K562 (cell line): ENCODE data around the gene LRTM1. TPM values are rescaled to one million over a fixed set of nuclear protein-coding genes. Genes with fewer than 3 reads are reported as not detected.

Source experiments
- MYBL2 ChIP-seq, 2 experiments: fragments of 450-650 bp in 1 of 2; sonication (generic) in 1 of 2; formaldehyde crosslinking in 1 of 2; IDR thresholded peaks; 2 replicates each; pipeline versions ENCODE4 v1.6.1 to v1.8.1; 2017 to 2022; ENCODE audit warnings: borderline replicate concordance in 1 of 2, inconsistent platforms in 1 of 2, low read depth in 1 of 2, mild to moderate bottlenecking in 1 of 2, missing genetic modification reagents in 1 of 2, moderate library complexity in 1 of 2
- PKNOX1 ChIP-seq: fragments of 450-650 bp; IDR thresholded peaks from 2 replicates; pipeline ENCODE4 v1.6.1; 2016
- TRIM28 ChIP-seq: fragments of 450-650 bp; IDR thresholded peaks from 2 replicates; pipeline ENCODE4 v1.6.1; 2017
- polyA plus RNA-seq, 8 experiments: library from polyadenylated mRNA; depleted of rRNA in 4 of 8; stranded (reverse) in 5 of 8; unstranded in 3 of 8; fragments of >200 nt; fragmentation: Nextera tagmentation in 2 of 8; fragmentation: Illumina TruSeq in 1 of 8; extraction: Ambion mirVana in 2 of 8; extraction: Trizol in 1 of 8; gene quantifications; 2 replicates each; pipeline versions ENCODE4 v1.2.1 to v1.2.3, GENCODE V29; 2011 to 2014; ENCODE audit warnings: inconsistent platforms in 1 of 8, missing spikeins in 1 of 8
- total RNA-seq, 7 experiments: library from RNA; depleted of rRNA in 6 of 7; stranded (reverse); fragments of >200 nt in 6 of 7; fragmentation: Illumina TruSeq in 2 of 7; extraction: Trizol in 2 of 7; gene quantifications; 2 replicates each; pipeline versions ENCODE4 v1.2.1 to v1.2.3, GENCODE V29; 2011 to 2021; ENCODE audit warnings: low replicate concordance in 1 of 7
- TF ChIP-seq, protein P1 (sequence below), 2 experiments: fragments of 450-650 bp; formaldehyde crosslinking in 1 of 2; IDR thresholded peaks; 2 replicates each; pipeline versions ENCODE4 v1.4.0 to v1.6.1; 2014 to 2020; ENCODE audit warnings: mild to moderate bottlenecking in 2 of 2, borderline replicate concordance in 1 of 2, low read depth in 1 of 2
- TF ChIP-seq, protein P2 (sequence below): sonication (generic); formaldehyde crosslinking; IDR thresholded peaks from 2 replicates; pipeline ENCODE4 v1.8.1; 2023; ENCODE audit warnings: missing genetic modification reagents, mild to moderate bottlenecking, borderline replicate concordance
- TF ChIP-seq, protein P3 (sequence below), 3 experiments: IDR thresholded peaks in 2 of 3; conservative IDR thresholded peaks in 1 of 3; 2 replicates each; pipeline ENCODE4 v1.5.1; 2011 to 2012; ENCODE audit warnings: low read length in 3 of 3, mild to moderate bottlenecking in 3 of 3, control low read depth in 2 of 3, improper control_type of control experiment in 1 of 3, inconsistent platforms in 1 of 3, low read depth in 1 of 3, mixed read lengths in 1 of 3, moderate library complexity in 1 of 3; ENCODE audit not compliant: insufficient read depth in 2 of 3

The LRTM1 gene
- total and polyA plus RNA-seq, 9 of the 15 experiments (the other 6 are each of a cell fraction or from before 2014, with no cell fraction given), result not detected

DNA sequence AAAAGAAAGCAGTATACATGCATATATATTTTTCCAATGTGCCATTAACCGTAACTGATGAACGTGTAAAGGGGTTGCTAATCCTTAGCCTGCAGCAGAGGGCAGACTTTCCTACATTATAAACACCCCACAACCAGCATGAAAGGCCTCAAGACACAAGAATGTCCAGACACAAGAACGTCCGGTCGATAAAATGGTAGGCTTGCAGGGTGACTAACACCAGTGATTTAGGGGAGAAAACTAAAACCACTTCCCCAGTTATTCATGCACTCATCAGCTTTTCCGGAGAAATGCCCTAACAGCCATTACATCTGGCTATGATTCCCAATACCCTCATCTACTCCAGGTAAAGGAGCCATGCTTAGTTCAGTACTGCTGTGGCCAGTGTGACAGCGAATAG, 57.4 kb downstream of the LRTM1 start (continued):
- TF ChIP-seq, protein P1, sequence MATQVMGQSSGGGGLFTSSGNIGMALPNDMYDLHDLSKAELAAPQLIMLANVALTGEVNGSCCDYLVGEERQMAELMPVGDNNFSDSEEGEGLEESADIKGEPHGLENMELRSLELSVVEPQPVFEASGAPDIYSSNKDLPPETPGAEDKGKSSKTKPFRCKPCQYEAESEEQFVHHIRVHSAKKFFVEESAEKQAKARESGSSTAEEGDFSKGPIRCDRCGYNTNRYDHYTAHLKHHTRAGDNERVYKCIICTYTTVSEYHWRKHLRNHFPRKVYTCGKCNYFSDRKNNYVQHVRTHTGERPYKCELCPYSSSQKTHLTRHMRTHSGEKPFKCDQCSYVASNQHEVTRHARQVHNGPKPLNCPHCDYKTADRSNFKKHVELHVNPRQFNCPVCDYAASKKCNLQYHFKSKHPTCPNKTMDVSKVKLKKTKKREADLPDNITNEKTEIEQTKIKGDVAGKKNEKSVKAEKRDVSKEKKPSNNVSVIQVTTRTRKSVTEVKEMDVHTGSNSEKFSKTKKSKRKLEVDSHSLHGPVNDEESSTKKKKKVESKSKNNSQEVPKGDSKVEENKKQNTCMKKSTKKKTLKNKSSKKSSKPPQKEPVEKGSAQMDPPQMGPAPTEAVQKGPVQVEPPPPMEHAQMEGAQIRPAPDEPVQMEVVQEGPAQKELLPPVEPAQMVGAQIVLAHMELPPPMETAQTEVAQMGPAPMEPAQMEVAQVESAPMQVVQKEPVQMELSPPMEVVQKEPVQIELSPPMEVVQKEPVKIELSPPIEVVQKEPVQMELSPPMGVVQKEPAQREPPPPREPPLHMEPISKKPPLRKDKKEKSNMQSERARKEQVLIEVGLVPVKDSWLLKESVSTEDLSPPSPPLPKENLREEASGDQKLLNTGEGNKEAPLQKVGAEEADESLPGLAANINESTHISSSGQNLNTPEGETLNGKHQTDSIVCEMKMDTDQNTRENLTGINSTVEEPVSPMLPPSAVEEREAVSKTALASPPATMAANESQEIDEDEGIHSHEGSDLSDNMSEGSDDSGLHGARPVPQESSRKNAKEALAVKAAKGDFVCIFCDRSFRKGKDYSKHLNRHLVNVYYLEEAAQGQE (IDR thresholded peaks at IDR 0.05; ENCODE audit: borderline replicate concordance), result peak; percentile 38; the same call in 1 of the 2 replicates
- TF ChIP-seq, protein P1 (CRISPR knock-in tag; IDR thresholded peaks at IDR 0.05; ENCODE audit: low read depth), result no peak
- TF ChIP-seq, protein P2, sequence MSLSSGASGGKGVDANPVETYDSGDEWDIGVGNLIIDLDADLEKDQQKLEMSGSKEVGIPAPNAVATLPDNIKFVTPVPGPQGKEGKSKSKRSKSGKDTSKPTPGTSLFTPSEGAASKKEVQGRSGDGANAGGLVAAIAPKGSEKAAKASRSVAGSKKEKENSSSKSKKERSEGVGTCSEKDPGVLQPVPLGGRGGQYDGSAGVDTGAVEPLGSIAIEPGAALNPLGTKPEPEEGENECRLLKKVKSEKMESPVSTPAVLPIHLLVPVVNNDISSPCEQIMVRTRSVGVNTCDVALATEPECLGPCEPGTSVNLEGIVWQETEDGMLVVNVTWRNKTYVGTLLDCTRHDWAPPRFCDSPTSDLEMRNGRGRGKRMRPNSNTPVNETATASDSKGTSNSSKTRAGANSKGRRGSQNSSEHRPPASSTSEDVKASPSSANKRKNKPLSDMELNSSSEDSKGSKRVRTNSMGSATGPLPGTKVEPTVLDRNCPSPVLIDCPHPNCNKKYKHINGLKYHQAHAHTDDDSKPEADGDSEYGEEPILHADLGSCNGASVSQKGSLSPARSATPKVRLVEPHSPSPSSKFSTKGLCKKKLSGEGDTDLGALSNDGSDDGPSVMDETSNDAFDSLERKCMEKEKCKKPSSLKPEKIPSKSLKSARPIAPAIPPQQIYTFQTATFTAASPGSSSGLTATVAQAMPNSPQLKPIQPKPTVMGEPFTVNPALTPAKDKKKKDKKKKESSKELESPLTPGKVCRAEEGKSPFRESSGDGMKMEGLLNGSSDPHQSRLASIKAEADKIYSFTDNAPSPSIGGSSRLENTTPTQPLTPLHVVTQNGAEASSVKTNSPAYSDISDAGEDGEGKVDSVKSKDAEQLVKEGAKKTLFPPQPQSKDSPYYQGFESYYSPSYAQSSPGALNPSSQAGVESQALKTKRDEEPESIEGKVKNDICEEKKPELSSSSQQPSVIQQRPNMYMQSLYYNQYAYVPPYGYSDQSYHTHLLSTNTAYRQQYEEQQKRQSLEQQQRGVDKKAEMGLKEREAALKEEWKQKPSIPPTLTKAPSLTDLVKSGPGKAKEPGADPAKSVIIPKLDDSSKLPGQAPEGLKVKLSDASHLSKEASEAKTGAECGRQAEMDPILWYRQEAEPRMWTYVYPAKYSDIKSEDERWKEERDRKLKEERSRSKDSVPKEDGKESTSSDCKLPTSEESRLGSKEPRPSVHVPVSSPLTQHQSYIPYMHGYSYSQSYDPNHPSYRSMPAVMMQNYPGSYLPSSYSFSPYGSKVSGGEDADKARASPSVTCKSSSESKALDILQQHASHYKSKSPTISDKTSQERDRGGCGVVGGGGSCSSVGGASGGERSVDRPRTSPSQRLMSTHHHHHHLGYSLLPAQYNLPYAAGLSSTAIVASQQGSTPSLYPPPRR (CRISPR knock-in tag), result no peak
- no peak for TF ChIP-seq TRIM28
- no peak for TF ChIP-seq PKNOX1
- TF ChIP-seq, protein P3, sequence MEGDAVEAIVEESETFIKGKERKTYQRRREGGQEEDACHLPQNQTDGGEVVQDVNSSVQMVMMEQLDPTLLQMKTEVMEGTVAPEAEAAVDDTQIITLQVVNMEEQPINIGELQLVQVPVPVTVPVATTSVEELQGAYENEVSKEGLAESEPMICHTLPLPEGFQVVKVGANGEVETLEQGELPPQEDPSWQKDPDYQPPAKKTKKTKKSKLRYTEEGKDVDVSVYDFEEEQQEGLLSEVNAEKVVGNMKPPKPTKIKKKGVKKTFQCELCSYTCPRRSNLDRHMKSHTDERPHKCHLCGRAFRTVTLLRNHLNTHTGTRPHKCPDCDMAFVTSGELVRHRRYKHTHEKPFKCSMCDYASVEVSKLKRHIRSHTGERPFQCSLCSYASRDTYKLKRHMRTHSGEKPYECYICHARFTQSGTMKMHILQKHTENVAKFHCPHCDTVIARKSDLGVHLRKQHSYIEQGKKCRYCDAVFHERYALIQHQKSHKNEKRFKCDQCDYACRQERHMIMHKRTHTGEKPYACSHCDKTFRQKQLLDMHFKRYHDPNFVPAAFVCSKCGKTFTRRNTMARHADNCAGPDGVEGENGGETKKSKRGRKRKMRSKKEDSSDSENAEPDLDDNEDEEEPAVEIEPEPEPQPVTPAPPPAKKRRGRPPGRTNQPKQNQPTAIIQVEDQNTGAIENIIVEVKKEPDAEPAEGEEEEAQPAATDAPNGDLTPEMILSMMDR (IDR thresholded peaks at IDR 0.05 in 2 of 3, conservative IDR thresholded peaks at IDR 0.05 in 1 of 3; ENCODE audit: insufficient read depth in 2 of 3, low read depth in 1 of 3, low read length in 3 of 3), result peak; percentile 2 to 53 (median 38); a peak in 3 of 6 replicates
- no peak for TF ChIP-seq MYBL2 (IDR thresholded peaks at IDR 0.05; ENCODE audit: low read depth)
- TF ChIP-seq MYBL2 (CRISPR knock-in tag; IDR thresholded peaks at IDR 0.05; ENCODE audit: borderline replicate concordance), result no peak
